Ishikawa (cell line): ENCODE data around the gene VAV1.

Experiments
- CEBPB ChIP-seq: IDR thresholded peaks from 2 replicates; pipeline ENCODE4 v1.6.1; 2012
- CREB1 ChIP-seq: IDR thresholded peaks from 2 replicates; pipeline ENCODE4 v1.6.1; 2012; ENCODE audit warnings: low read depth
- EGR1 ChIP-seq: IDR thresholded peaks from 2 replicates; pipeline ENCODE4 v1.6.1; 2012
- EP300 ChIP-seq: IDR thresholded peaks from 2 replicates; pipeline ENCODE4 v1.6.1; 2012; ENCODE audit warnings: borderline replicate concordance
- FOXM1 ChIP-seq: IDR thresholded peaks from 2 replicates; pipeline ENCODE4 v1.6.1; 2012; ENCODE audit warnings: low read depth, borderline replicate concordance
- MAX ChIP-seq: IDR thresholded peaks from 2 replicates; pipeline ENCODE4 v1.6.1; 2012
- NFIC ChIP-seq: IDR thresholded peaks from 2 replicates; pipeline ENCODE4 v1.6.1; 2012
- RAD21 ChIP-seq: IDR thresholded peaks from 2 replicates; pipeline ENCODE4 v1.6.1; 2012; ENCODE audit warnings: low read depth
- REST ChIP-seq: IDR thresholded peaks from 2 replicates; pipeline ENCODE4 v1.6.1; 2012; ENCODE audit warnings: low read depth, mild to moderate bottlenecking
- TAF1 ChIP-seq: IDR thresholded peaks from 2 replicates; pipeline ENCODE4 v1.6.1; 2012; ENCODE audit warnings: low read depth, mild to moderate bottlenecking
- TCF12 ChIP-seq: IDR thresholded peaks from 2 replicates; pipeline ENCODE4 v1.6.1; 2012; ENCODE audit warnings: low read depth
- TEAD4 ChIP-seq: IDR thresholded peaks from 2 replicates; pipeline ENCODE4 v1.6.1; 2012
- USF1 ChIP-seq: IDR thresholded peaks from 2 replicates; pipeline ENCODE4 v1.6.1; 2012
- YY1 ChIP-seq: IDR thresholded peaks from 2 replicates; pipeline ENCODE4 v1.6.1; 2012; ENCODE audit warnings: low read depth
- ZBTB7A ChIP-seq: IDR thresholded peaks from 2 replicates; pipeline ENCODE4 v1.6.1; 2012; ENCODE audit warnings: low read depth

The VAV1 gene

GRCh38 chr19:6744381-6745301, 27.9 kb upstream of the VAV1 start:
- TF ChIP-seq YY1 = no peak
- no peak for TF ChIP-seq USF1
- TF ChIP-seq MAX = peak; percentile 67
- TF ChIP-seq EGR1 = 0 out of 2 replicates have a peak, but pooled peaks have one; percentile 1
- no peak for TF ChIP-seq RAD21
- TF ChIP-seq NFIC = peak; percentile 91
- TF ChIP-seq REST = no peak
- TF ChIP-seq ZBTB7A = no peak; the same call in 1 of the 2 replicates
- TF ChIP-seq TCF12 = peak; percentile 62
- no peak for TF ChIP-seq CEBPB
- TF ChIP-seq CREB1 = no peak
- peak; percentile 83 for TF ChIP-seq TEAD4
- no peak for TF ChIP-seq FOXM1
- TF ChIP-seq TAF1 = no peak; the same call in 1 of the 2 replicates
- peak; percentile 69 for TF ChIP-seq EP300

- TF ChIP-seq TEAD4 (no peak), NFIC (no peak), YY1 (no peak), RAD21 (no peak), CEBPB (no peak), REST (no peak), TCF12 (no peak), CREB1 (no peak), EP300 (no peak), FOXM1 (no peak), USF1 (no peak), ZBTB7A (no peak), TAF1 (no peak), EGR1 (no peak), MAX (no peak)
Observed at GRCh38 chr19:6745965-6746364, 26.5 kb upstream of the VAV1 start.

GRCh38 chr19:6748543-6748942, 24.0 kb upstream of the VAV1 start:
- TF ChIP-seq TEAD4 (peak; percentile 40), CEBPB (peak; percentile 78)

GRCh38 chr19:6750062-6750461, 22.4 kb upstream of the VAV1 start:
- TF ChIP-seq CEBPB = no peak
- TF ChIP-seq RAD21 = no peak
- no peak for TF ChIP-seq USF1
- TF ChIP-seq EGR1 = no peak
- TF ChIP-seq TEAD4 = no peak
- no peak for TF ChIP-seq NFIC
- no peak for TF ChIP-seq ZBTB7A
- TF ChIP-seq FOXM1 = no peak
- TF ChIP-seq MAX = no peak
- TF ChIP-seq REST = no peak
- TF ChIP-seq YY1 = no peak
